GM12891 (cell line): ENCODE results near the gene C4orf50.

Source experiments
- DNase-seq: peaks from one replicate; pipeline ENCODE4 v3.0.0; 2011; ENCODE audit warnings: low spot score; ENCODE audit not compliant: insufficient read length
- FAIRE-seq: peaks from 2 replicates; lab custom pipeline; 2011; peaks lifted over from hg19 to GRCh38; lab: Jason Lieb, UNC
- PAX5 ChIP-seq: IDR thresholded peaks from 2 replicates; pipeline ENCODE4 v1.6.1; 2011; ENCODE audit warnings: low read length, moderate library complexity, mild to moderate bottlenecking; ENCODE audit not compliant: insufficient read depth, severe bottlenecking
- POLR2A ChIP-seq: IDR thresholded peaks from 2 replicates; pipeline ENCODE4 v1.6.1; 2011; ENCODE audit warnings: low read depth, low read length, control low read depth
- POLR2AphosphoS5 ChIP-seq: IDR thresholded peaks from 2 replicates; pipeline ENCODE4 v1.6.1; 2011; ENCODE audit warnings: low read depth, low read length, control low read depth
- POU2F2 ChIP-seq: IDR thresholded peaks from 2 replicates; pipeline ENCODE4 v1.6.1; 2011; ENCODE audit warnings: low read depth, mild to moderate bottlenecking, control low read depth, low read length, moderate library complexity
- SPI1 ChIP-seq: IDR thresholded peaks from 2 replicates; pipeline ENCODE4 v1.6.1; 2011; ENCODE audit warnings: low read depth, low read length, control low read depth
- TAF1 ChIP-seq: IDR thresholded peaks from 2 replicates; pipeline ENCODE4 v1.6.1; 2011; ENCODE audit warnings: low read depth, low read length, control low read depth

Gene C4orf50

DNA sequence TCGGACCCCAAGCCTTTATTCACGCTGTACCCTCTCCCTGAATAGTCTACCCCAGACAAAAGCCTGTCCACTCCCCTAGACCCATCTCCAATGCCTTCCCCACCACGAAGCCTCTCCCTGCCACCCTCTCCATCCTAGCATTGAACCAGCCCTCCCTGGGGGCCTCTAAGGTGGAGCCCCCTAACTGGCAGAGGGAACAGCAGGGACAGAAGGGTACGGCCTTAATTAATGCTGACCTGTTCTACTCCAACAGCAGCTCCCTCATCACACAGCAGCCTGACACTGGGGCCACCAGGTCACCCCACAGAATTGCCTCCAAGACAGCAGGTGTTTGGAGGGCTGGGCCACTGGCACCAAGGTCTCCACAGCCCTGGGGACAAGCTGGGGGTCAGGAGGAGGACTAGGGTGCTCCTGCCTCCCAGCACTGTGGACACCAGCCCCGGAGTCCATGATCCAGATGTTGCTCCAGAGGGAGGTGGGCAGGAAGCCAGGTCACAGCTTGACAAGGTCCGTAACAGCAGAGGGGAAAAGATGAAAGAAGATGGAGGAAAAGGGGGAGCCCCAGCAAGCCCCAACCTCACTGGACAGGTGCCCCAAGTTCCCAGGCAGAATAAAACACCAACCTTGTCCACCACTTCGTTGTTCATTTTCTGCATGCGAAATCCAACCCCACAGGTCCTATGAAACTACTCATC lies 129.1 kb downstream of the C4orf50 start:
- FAIRE-seq: no peak
- TF ChIP-seq POLR2A (no peak), PAX5 (no peak), POLR2AphosphoS5 (no peak), POU2F2 (no peak), SPI1 (no peak), TAF1 (no peak)
- no peak for DNase-seq

DNA sequence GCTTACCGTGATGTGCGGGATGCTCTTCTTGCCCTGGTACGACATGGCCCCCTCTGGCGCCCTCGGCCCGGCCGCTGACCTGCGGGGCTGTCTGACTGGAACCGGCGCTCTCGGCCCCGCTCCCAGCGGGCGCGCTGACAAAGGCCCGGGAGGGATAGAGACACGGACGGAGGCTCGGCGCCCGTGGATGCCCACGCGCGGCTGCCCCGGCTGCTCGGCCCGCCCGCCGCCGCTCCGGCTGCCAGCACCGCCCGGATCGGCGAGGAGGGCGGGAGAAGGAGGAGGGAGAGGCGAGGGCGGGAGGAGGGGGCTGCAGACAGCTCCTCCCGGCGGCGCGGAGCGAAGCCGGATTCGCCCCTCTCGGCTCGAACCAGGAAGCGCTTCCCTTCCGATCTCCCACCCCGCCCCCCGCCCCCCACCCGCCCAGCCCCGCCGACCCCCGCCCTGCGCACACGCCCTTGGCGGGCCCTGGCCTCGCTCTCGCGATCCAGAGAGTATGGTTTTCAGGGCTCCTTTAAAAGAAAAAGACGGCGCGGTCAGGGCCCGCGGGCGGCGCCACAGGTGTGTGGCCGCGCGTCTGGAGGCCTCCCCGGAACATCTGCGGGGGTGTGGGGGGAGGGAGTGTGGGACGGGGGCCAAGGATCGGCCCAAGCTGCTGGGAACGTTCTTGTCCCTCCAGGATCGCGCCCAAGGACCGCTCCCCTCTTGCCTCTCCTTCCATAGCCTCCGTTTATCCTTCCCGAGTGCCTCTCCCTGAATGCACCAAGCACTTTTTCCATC lies 129.8 kb downstream of the C4orf50 start:
- DNase-seq (no peak), FAIRE-seq (no peak)
- no peak for TF ChIP-seq SPI1
- TF ChIP-seq POLR2A: no peak
- no peak for TF ChIP-seq POU2F2
- TF ChIP-seq PAX5: no peak
- no peak for TF ChIP-seq POLR2AphosphoS5
- TF ChIP-seq TAF1: no peak

DNA sequence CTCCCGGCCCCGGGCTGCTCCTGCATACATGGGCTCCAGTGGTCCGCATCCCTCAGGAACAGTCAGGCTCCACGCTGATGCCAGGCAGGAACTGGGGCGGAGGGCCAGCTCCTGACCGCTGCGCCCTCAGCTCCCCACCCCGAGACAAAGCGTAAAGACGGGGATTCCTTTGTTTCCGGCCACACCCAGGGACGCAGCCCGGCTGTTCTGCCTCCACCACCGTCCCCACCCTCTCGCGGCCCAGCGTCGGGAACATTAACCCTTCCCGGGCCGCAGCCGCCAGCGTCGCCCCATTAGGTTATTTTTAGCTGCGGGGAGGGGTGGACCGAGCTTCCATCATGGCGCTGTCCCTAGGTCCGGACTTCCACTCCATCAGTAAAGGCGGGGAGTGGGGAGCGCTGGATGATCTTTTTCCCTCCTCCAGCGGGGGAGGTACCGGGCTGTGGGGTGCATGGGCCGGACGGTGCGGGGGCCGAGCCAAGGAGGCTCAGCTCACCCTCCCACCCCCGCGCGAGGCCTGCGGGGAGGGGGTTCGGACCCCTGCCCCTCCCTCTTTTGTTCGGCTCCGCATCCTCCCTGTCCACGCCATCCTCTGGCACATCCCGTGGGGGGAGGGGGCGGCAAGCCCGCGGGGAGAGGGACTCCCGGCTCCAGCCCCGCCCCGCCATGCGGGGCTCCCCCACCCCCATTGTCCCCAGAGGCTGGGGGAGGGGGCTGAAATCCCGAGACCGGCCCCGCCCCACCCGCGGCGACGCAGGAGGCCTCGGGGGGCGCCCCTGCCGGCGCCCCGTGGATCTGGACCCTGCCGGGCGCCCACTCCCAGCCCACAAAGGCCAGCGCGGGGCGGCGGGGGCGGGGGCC lies 130.6 kb downstream of the C4orf50 start:
- FAIRE-seq (no peak), DNase-seq (no peak)
- TF ChIP-seq POLR2A: no peak
- TF ChIP-seq TAF1: no peak
- TF ChIP-seq PAX5: no peak
- no peak for TF ChIP-seq SPI1
- no peak for TF ChIP-seq POU2F2
- TF ChIP-seq POLR2AphosphoS5: no peak

DNA sequence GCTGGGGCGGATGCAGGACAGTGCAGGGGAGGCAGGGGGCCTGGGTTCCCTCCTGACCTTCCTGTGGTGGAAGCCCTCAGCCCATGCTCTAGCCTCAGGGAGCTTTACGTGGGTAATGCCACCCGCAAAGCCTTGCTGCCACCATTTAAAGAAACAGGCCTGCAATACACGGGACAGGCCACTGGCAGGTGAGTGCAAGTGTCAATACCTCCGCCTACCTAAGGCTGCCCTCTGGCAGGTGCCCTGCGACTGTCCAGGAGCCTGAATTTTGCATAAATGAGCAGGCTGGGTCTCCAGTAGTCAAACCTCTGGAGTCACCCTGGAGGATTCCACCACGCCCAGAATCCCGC lies 131.2 kb downstream of the C4orf50 start:
- TF ChIP-seq POLR2A (no peak), POU2F2 (no peak), PAX5 (no peak), TAF1 (no peak), SPI1 (no peak), POLR2AphosphoS5 (no peak)
- DNase-seq (no peak), FAIRE-seq (no peak)

DNA sequence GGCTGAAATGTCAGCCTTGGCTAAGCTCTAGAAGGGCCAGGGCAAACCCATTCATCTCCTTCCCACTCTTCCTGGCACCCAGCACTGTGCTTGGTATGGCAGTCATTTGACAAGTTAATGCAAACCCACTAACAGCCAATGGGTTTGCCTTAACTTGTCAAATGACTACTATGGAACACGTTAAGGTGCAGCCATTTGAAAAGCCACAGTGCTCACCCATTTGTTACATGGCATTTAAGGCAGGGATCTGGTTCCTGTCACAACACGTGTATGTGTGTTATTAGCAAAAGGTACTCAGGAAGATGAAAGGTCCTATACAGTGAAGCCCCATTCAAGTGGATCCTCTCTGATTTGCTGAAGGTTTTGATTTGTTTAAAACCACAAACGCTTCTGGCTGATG lies 132.5 kb downstream of the C4orf50 start:
- FAIRE-seq (no peak), DNase-seq (no peak)
- TF ChIP-seq PAX5 (no peak), POLR2AphosphoS5 (no peak), TAF1 (no peak), POLR2A (no peak), POU2F2 (no peak), SPI1 (no peak)

DNA sequence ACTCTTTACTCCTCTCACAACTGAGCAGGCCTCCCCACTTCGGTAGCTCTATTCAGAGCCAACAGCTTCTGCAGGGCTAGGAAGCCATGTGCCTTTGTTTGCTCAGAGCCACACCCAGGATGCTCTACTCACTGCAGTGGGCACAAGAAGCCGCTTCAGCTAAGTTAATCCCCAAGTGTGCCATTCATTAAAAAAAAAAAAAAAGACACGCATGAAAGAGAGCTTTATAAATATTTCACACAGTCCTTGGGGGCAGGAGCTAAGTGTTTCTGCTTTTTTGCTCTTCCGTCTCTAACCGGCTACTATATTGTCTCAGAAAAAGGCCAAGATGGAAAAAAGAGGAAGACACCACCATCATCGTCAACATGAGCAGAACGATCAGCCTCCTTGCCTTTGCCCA lies 133.4 kb downstream of the C4orf50 start:
- DNase-seq (no peak), FAIRE-seq (no peak)
- TF ChIP-seq POU2F2 (no peak), PAX5 (no peak), SPI1 (no peak), POLR2AphosphoS5 (no peak), POLR2A (no peak), TAF1 (no peak)

DNA sequence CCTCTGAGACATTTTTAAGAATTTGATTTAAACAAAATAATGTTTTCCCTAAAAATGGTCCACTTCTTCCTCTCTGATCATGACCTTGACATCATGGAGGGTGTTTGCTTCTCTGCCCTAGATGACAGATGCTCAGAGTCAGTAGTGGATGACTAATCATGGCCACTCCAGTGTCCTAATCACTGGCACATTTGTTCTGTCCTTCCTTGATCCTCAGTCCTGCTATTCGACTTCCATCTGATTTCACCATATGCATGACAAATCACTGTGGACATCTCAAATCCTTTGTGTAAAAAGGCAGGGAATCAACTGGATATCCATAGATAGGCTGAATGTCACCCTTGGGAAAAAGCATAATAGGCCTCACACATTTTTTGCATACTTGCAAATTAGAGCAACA lies 134.3 kb downstream of the C4orf50 start:
- no peak for DNase-seq
- TF ChIP-seq TAF1: no peak
- TF ChIP-seq POLR2AphosphoS5: no peak
- no peak for TF ChIP-seq POLR2A
- no peak for TF ChIP-seq SPI1
- TF ChIP-seq PAX5: no peak
- no peak for TF ChIP-seq POU2F2
- no peak for FAIRE-seq

DNA sequence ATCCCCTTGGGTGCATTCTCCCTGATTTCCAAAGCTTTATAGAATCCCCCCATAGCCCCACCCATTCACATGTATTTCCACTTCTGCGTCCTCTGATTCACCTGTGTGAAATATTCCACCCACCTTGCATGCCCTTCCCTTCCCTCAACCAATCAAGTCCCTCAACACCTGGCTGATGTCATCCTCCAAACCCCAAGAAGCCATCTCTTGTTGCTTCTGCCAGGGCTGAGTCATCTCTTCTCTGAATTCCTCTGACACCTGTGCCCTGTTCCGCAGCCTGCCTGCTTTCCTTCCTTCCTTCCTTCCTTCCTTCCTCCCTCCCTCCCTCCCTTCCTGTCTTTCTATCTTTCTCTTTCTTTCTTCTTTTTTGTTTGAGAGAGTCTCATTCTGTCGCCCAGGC lies 135.3 kb downstream of the C4orf50 start:
- no peak for TF ChIP-seq TAF1
- TF ChIP-seq SPI1: no peak
- TF ChIP-seq POLR2AphosphoS5: no peak
- no peak for TF ChIP-seq POLR2A
- no peak for TF ChIP-seq POU2F2
- no peak for TF ChIP-seq PAX5
- FAIRE-seq: no peak
- no peak for DNase-seq
